Anterior cingulate cortex (tissue), 58 donors: ENCODE measurements around the gene LBP.
"Not testable (repeated sequence)": the region's sequence is repeated elsewhere in the genome, so short reads cannot be mapped to it uniquely, and the experiment has no call there.

Experiments used
- DNase-seq, 58 donors: peaks; one replicate each; lab custom pipeline; 2025; lab: John Stamatoyannopoulos, UW

LBP gene

GRCh38 chr20:38344107-38344701 lies 2.1 kb upstream of the LBP start:
- DNase-seq = no peak

- DNase-seq = no peak
These were observed 639 bp upstream of the LBP start for GRCh38 chr20:38345643-38346042.

GRCh38 chr20:38346741-38347140 lies 459 bp downstream of the LBP start:
- no peak for DNase-seq

GRCh38 chr20:38349856-38350255 lies 3.6 kb downstream of the LBP start:
- no peak for DNase-seq

DNA sequence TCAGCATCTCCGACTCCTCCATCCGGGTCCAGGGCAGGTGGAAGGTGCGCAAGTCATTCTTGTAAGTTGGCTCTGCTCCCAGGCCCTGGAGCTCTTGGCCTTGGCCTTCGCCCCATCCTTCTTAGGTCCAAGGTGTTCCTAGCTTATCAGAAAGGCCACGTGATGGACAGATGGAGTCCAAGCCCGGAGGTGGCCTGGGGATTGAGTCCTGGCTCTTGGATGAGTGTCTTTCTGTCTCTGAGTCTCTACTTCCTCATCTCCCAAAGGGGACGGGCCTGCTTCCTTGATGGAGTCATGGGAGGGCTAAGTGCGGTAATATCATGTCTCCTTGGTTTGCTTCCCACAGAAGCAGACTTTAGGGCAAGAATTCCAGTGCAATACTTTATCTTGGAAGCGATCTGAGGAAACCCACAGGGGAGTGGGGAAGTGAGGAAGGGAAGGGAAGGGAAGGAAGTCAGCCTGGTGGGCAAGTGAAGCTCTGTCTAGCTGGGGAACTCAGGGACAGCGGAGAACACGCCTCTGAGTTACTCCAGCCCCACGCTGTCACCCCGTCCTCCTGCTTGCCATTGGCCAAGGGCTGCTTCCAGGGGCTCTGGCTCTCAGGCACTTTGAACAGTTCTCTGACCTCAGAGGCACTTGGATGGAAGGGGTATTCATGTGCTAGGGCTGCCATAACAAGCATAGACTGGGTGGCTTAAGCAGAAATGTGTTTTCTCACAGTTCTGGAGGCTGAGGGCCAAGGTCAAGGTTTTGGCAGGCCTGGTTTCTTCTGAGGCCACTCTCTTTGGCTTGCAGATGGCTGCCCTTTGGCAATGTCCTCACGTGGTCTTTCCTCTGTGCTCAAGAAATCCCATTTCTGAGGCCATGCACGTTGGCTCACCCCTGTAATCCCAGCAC lies 4.8 kb downstream of the LBP start:
- DNase-seq = peak in 4 of 58 donors; percentile 11 to 43 (median 17)

GRCh38 chr20:38353316-38353715 lies 7.0 kb downstream of the LBP start:
- no peak for DNase-seq

GRCh38 chr20:38354227-38354626 lies 7.9 kb downstream of the LBP start:
- DNase-seq = no peak

DNA sequence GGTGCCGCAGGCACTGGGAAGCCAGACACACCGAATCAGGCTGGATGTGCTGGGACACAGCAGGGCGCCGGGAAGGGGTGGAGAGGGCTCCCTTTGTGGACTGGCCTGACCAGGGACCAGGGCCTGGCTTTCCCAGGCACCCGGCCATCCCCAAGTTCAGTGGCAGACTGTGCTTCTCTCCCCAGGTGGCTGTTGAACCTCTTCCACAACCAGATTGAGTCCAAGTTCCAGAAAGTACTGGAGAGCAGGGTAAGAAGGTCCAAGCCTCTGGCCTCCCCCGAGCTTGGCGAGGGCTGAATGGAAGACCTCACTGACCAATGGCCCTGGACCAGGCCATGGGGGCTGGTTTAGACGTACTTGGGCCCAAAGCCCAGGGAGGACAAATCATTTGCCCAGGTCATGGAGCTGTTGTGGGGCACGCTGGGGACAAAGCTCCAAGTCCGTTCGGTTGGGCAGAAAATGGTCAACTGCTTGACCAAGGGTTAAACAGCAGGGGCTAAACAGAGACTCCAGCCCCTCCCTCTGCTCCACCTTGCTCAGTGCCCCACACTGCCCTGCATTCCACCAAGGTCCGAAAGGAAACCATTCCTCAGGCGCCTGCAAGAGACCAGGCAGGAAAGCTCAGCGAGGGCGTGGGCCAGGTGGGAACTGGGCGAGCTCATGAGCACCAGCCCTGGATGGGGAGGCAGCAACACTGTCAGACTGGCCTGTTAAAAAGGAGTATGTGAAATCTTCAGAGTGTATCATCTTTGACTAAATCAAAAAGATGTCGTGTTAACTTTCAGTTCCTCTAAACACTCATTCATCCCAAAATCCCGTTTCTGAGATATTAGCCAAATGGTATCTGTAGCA lies 9.1 kb downstream of the LBP start:
- peak in 49 of 58 donors; percentile 12 to 90 (median 51) for DNase-seq

GRCh38 chr20:38357653-38358207 lies 11.4 kb downstream of the LBP start:
- DNase-seq = no peak

- DNase-seq = no peak
These were observed 12.3 kb downstream of the LBP start for GRCh38 chr20:38358556-38358955.

- no peak for DNase-seq
These were observed 16.9 kb downstream of the LBP start for GRCh38 chr20:38363004-38363747.

GRCh38 chr20:38369389-38369788 lies 23.1 kb downstream of the LBP start:
- no peak for DNase-seq

DNA sequence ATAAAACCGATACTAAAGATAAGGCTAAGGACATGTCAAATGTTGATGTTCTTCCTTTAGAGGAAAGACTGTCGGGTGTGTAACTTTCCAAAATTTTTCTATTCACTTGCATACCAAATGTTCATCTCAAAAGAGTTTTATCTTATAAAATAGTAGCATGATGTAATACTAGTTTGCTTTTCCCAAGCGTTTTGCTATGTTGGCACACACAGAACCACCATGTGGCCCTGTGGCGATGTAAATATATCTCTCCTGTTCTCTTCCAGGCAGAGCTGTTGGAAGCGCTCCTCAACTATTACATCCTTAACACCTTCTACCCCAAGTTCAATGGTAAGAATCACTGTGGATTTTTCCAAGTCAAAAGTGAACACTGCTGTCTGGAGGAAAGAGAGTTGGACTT lies 26.5 kb downstream of the LBP start:
- peak in 2 of 58 donors; percentile 10 to 37 for DNase-seq

DNA sequence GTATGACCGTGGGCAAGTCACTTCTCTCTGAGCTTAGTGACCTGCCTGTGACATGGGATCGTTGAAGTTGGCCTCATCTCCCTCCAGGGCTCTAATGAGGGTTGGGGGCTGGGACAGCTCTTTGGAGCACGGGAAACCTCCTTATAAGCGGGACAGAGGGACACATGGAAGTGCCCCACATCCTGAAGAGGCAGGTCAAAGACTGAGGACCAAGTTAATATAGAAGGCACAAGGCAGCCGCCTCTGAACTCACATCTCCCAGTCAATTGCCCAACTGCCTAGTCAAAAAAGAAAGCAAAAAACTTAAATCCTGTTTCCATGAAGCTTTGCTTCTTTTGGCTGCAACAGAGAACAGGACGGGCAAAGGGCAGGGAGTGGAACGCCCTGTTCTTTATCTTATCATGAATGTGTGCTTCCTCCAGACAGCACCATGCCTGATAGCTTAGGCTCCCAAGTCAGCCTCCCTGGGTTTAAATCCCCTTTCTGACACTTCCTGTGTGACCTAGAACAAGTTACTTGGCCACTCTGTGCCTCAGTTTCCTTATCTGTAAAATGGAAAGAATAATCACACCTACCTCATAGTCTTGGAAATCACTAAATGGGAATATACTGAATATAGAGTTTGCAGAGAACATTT lies 27.1 kb downstream of the LBP start:
- DNase-seq = no peak

GRCh38 chr20:38373898-38374297 lies 27.6 kb downstream of the LBP start:
- no peak for DNase-seq

DNA sequence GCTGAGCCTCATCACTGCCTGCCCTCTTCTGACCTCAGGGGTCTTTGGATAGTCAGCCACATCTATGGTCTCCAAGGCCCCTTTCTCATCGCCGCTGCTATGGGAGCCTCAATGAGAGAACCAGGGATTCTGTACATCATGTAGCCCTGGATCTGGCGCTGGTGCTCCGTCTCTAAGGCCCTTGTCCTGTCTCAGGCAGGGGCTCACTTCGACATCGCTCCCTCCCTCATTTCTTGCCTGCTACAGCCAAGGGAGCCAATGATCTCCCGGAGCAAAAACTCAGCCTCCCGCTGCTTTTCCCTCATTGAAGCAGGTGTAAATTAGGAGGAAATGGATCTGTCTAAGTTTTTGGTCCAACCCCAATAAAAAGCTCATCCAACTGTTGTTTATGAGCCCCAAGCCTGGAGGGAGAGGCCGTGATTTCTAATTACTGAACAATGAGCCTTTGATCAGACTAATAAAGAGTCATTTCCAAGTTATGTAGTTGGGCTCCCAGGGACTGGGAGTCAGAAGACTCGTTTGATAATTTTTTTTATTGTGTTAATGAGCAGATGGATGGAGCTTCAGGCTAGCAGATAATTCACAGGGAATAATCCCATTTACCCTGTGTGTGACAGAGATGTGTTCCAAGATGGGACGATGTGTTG lies 30.9 kb downstream of the LBP start:
- no peak for DNase-seq

- not testable (repeated sequence) for DNase-seq
These were observed 31.6 kb downstream of the LBP start for GRCh38 chr20:38377838-38378237.

- no peak for DNase-seq
These were observed 36.9 kb downstream of the LBP start for GRCh38 chr20:38383147-38383546.

GRCh38 chr20:38386004-38386403 lies 39.7 kb downstream of the LBP start:
- no peak for DNase-seq
